ENCODE measurements around the gene PDE1C.

The PDE1C gene

DNA sequence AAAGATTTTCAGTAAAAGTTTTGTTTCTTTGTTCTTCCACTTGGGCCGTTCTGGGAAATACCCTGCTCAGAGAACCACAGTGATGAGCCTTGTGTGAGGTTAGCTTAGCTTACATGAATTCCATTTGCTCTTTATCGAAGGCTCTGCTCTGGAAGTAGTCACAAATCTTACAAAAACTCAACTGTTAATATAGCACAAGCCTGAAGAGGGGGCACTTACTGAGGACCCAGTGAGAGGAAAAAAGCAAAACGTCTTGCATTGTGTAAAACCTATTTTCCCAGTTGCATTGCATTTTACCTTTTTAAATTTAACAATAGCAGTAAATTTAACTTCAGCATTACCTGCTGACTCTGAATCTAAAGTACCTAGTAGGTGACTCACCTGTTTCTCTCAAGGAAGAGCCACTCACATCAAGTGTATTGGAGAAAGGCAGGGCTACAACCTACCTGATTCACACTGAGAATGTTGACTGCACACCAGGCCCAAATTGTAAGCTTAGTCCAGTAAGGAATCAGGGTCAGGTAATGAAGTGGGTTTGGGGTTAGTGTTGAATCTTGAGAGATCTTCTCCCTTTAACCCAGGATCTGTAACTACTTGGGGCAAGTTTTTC, 340.9 kb downstream of the PDE1C start:
- no peak for DNase-seq (ENCODE audit: low read depth)
- TF ChIP-seq, protein P1, sequence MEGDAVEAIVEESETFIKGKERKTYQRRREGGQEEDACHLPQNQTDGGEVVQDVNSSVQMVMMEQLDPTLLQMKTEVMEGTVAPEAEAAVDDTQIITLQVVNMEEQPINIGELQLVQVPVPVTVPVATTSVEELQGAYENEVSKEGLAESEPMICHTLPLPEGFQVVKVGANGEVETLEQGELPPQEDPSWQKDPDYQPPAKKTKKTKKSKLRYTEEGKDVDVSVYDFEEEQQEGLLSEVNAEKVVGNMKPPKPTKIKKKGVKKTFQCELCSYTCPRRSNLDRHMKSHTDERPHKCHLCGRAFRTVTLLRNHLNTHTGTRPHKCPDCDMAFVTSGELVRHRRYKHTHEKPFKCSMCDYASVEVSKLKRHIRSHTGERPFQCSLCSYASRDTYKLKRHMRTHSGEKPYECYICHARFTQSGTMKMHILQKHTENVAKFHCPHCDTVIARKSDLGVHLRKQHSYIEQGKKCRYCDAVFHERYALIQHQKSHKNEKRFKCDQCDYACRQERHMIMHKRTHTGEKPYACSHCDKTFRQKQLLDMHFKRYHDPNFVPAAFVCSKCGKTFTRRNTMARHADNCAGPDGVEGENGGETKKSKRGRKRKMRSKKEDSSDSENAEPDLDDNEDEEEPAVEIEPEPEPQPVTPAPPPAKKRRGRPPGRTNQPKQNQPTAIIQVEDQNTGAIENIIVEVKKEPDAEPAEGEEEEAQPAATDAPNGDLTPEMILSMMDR (IDR thresholded peaks at IDR 0.05; ENCODE audit: control insufficient read depth, extremely low read depth, insufficient read depth): no peak
- no peak overlapping the region for H3K4me3 ChIP-seq (ENCODE audit: low read depth, low read length)

DNA sequence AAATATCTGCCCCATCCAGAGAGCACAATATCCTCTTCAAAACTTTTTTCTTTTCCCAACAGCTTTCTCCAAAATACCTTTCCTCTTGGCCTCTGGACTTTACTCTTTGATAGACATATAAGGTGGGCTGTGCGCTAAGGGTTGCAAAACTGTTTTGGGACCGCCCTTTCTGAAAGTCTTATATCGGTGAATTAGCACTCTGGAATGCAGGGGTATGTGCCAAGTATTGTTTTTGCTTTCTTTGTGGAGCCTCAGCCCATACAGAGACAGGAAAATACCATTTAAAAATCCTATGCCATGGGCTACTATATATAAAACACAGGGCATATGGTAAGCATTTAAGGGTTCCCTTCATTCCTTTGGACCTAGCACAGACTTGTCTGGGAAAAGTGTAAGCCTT, 345.5 kb downstream of the PDE1C start:
- TF ChIP-seq, protein P1 (IDR thresholded peaks at IDR 0.05; ENCODE audit: control insufficient read depth, extremely low read depth, insufficient read depth): no peak
- H3K4me3 ChIP-seq (ENCODE audit: low read depth, low read length): no peak overlapping the region
- DNase-seq (ENCODE audit: low read depth): no peak

DNA sequence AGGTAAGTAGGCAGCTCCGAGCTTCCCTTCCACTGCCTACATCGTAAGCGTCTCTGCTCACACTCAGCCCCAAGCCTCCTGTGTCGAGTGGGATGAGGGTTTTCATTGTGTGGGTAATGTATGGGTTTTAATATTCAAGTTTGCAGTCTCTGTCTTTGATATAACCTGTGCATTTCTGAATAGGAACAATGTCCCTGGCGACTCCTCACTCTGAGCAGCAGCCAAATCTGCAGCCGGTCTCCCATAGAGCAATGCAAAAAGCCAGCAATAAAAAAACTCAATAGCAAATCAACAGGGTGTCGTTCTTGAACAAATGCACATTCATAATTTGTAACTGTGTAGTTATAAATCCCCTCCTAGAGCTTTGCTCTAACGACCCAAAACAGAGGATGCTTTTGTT, 349.8 kb downstream of the PDE1C start:
- H3K4me3 ChIP-seq (ENCODE audit: low read depth, low read length): no peak overlapping the region
- TF ChIP-seq, protein P1 (IDR thresholded peaks at IDR 0.05; ENCODE audit: control insufficient read depth, extremely low read depth, insufficient read depth): no peak
- no peak for DNase-seq (ENCODE audit: low read depth)

DNA sequence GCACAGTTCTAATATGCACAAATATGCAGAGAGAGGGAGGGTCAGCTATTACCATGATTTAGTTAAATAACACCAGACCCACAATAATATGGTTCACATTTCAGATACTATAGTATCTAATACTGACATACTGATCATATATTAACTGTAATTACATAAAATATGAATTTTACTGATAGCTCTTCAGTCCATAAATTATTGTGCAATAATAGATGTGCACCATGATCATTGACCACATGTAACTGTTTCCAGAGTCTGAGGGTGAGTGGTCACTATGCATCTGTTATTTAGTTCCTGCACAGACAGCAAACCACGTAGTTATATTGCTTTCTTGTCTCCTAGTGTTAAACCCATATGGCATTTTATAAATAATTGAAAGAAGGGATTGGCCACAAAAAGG, 353.9 kb downstream of the PDE1C start:
- H3K4me3 ChIP-seq (ENCODE audit: low read depth, low read length): no peak overlapping the region
- no peak for DNase-seq (ENCODE audit: low read depth)
- TF ChIP-seq, protein P1 (IDR thresholded peaks at IDR 0.05; ENCODE audit: control insufficient read depth, extremely low read depth, insufficient read depth): no peak

DNA sequence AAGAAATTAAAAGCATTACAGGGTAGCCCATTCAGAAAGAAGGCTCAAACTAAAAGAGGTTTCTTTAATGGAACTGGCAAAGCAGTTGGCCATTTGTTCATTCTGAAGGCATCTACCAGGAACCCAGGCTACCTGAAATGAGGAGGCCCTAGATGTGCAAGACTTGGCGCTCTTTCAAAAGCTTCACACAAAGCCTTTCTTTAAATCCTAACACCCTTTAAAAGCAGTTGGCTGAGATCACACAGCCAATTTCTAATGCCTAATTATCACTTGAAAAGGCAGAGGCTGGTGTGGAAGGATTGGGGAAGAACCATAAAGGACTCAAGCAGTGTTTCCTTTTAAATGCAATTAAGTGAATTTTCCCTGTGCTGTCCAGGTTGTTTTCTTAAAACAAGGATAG, 360.0 kb downstream of the PDE1C start:
- TF ChIP-seq, protein P1 (IDR thresholded peaks at IDR 0.05; ENCODE audit: control insufficient read depth, extremely low read depth, insufficient read depth): no peak
- no peak for DNase-seq (ENCODE audit: low read depth)
- no peak overlapping the region for H3K4me3 ChIP-seq (ENCODE audit: low read depth, low read length)

DNA sequence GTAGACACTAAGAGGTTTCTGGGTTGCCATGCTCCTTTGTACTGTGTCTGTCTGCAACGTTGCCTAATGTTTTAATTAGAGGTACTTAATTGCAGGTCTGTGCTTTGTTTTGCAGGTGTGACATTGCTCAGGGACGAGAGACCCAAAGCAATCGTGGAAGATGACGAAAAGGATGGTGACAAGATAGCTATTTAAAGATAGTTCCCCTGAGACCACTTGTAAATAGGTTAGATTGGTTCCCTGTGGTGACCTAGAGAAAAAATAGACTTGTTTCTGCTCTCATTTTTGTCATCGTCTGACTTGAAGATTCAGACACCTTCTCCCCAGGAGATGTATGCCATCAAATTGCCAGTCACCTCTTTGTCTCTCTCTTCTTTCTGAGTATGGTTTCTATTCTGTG, 363.1 kb downstream of the PDE1C start:
- TF ChIP-seq, protein P1 (IDR thresholded peaks at IDR 0.05; ENCODE audit: control insufficient read depth, extremely low read depth, insufficient read depth): no peak
- DNase-seq (ENCODE audit: low read depth): no peak

DNA sequence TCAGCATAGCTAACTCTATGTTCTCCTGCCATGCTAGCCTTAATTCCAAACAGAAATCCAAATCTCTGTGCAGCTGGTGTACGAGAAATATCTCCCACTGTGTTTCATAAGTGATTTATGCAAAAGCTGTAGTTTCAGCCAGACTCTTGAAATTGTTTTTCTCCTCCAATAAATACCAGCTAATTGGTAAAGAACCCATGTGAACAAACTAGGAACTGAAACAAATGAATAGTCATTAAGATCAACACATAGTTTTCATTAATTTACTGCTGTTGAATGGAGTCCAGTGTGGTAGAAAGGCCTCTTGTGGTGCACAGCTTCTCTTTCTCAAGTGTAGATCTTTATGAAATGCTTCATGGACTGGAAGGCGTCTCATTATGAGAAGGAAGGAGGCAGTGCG, 364.8 kb downstream of the PDE1C start:
- H3K4me3 ChIP-seq (ENCODE audit: low read depth, low read length): no peak overlapping the region
- no peak for DNase-seq (ENCODE audit: low read depth)
- TF ChIP-seq, protein P1 (IDR thresholded peaks at IDR 0.05; ENCODE audit: control insufficient read depth, extremely low read depth, insufficient read depth): no peak

More for the DNA sequence above, 363.1 kb downstream of the PDE1C start:
- H3K4me3 ChIP-seq (ENCODE audit: low read depth, low read length): no peak overlapping the region
